Ishikawa (cell line): ENCODE results near the gene NT5DC3.

Experiments used
- CEBPB ChIP-seq: IDR thresholded peaks from 2 replicates; pipeline ENCODE4 v1.6.1; 2012
- CREB1 ChIP-seq: IDR thresholded peaks from 2 replicates; pipeline ENCODE4 v1.6.1; 2012; ENCODE audit warnings: low read depth
- EGR1 ChIP-seq: IDR thresholded peaks from 2 replicates; pipeline ENCODE4 v1.6.1; 2012
- EP300 ChIP-seq: IDR thresholded peaks from 2 replicates; pipeline ENCODE4 v1.6.1; 2012; ENCODE audit warnings: borderline replicate concordance
- FOXM1 ChIP-seq: IDR thresholded peaks from 2 replicates; pipeline ENCODE4 v1.6.1; 2012; ENCODE audit warnings: low read depth, borderline replicate concordance
- NFIC ChIP-seq: IDR thresholded peaks from 2 replicates; pipeline ENCODE4 v1.6.1; 2012
- RAD21 ChIP-seq: IDR thresholded peaks from 2 replicates; pipeline ENCODE4 v1.6.1; 2012; ENCODE audit warnings: low read depth
- REST ChIP-seq: IDR thresholded peaks from 2 replicates; pipeline ENCODE4 v1.6.1; 2012; ENCODE audit warnings: low read depth, mild to moderate bottlenecking
- TAF1 ChIP-seq: IDR thresholded peaks from 2 replicates; pipeline ENCODE4 v1.6.1; 2012; ENCODE audit warnings: low read depth, mild to moderate bottlenecking
- TEAD4 ChIP-seq: IDR thresholded peaks from 2 replicates; pipeline ENCODE4 v1.6.1; 2012
- YY1 ChIP-seq: IDR thresholded peaks from 2 replicates; pipeline ENCODE4 v1.6.1; 2012; ENCODE audit warnings: low read depth
- TF ChIP-seq, protein P1 (sequence below): IDR thresholded peaks from 2 replicates; pipeline ENCODE4 v1.6.1; 2012

GRCh38 chr12:103840876-103841689 is at the start of gene NT5DC3:
- TF ChIP-seq TAF1 (peak; percentile 77), EGR1 (no peak), REST (no peak), EP300 (no peak), CREB1 (no peak), CEBPB (no peak), RAD21 (no peak), YY1 (no peak), TEAD4 (no peak), FOXM1 (no peak), NFIC (no peak)
- TF ChIP-seq, protein P1, sequence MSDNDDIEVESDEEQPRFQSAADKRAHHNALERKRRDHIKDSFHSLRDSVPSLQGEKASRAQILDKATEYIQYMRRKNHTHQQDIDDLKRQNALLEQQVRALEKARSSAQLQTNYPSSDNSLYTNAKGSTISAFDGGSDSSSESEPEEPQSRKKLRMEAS = peak; percentile 97
